NCI-H1417 treated with DMSO at 0.1 percent for 48 hours (cell line): ENCODE results near the gene CCNA1.

Experiments used
- DNase-seq: peaks from one replicate; lab custom pipeline; 2025; lab: John Stamatoyannopoulos, UW

Gene CCNA1

DNA sequence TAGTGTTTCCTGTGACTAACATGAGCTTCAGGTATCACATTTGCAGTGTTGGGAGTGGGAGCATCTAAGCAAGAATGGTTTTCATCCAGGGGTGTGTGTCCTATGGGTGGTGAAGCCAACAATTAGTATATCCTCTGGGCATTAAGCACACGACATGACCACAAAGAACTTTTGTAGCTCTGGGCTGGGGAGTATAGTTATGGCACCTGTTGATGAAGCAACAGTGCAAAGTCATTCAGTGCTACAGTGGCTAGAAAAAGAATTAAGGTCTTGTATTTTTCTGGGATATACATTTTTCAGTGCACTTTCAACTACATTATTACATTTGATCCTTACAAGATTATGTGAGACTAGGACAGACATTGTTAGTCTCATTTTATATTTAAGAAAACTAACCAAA, 21.8 kb downstream of the CCNA1 start:
- no peak for DNase-seq

DNA sequence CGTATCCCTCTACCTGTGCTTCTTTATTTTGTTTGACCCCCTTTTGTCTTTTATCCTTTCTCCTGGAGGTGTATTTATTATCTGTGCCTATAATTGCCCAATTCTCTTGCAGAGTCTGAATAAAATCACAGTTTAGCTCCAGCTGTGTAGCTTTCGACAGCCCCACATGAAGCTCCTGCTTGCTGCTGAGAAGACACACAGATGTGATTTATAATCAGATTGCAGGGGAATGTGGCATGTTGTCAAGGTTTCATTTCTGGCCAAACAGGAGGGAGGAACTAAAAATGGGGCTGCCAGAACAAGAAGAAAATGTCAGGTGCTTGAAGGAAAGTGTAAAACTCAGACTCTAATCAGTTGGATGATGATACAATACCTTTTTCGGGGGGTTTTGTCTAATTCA, 22.7 kb downstream of the CCNA1 start:
- no peak for DNase-seq

DNA sequence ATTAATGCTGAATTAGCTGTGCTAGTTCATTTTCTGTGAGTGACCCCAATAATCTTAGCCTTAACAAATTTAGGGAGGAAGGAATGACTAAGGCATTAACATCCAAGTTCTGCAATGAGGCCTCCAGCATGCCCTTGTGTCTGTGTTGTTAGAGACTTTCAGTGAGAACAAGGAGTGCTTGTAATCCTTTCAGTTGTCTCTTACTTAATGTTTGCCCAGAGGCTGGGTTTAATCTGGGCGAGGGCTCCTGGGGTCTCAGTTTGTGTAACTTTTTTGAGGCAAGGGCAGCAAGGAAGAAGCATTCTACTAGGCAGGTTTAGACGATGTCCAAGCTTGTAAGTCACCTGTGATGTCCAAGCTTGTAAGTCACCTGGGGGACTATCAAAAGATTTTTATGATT, 24.3 kb downstream of the CCNA1 start:
- no peak for DNase-seq

DNA sequence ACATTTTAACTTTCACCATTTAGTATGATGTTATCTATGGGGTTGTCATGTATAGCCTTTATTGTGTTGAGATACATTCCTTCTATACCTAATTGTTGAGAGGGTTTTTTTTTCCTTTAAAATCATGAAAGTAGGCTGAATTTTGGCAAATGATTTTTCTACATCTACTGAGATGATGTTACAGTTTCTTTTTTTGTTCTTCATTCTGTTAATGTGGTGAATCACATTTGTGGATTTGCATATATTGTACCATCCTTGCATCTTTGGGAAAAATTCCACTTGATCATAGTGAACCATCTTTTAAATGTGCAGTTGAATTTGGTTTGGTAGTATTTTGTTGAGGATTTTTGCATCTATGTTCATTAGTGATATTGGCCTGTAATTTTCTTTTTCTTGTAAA, 29.2 kb downstream of the CCNA1 start:
- no peak for DNase-seq

DNA sequence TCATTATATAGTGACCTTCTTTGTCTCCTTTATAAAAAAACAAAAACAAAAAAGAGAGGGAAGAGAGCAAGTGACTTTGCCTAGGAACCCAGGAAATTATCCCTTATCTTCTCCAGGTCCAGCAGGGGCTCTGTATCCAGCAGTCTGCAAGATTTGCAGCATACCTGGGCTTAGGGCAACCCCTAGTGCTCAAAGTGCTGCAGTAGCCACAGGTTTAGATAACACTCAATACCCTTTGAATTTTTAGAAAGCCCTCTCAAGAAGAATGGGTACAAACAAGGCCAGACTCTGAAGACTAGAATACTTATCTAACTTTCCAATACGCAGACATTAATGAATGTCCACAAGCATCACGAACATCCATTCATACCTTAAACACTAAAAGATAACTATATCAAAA, 43.2 kb downstream of the CCNA1 start:
- DNase-seq: no peak

DNA sequence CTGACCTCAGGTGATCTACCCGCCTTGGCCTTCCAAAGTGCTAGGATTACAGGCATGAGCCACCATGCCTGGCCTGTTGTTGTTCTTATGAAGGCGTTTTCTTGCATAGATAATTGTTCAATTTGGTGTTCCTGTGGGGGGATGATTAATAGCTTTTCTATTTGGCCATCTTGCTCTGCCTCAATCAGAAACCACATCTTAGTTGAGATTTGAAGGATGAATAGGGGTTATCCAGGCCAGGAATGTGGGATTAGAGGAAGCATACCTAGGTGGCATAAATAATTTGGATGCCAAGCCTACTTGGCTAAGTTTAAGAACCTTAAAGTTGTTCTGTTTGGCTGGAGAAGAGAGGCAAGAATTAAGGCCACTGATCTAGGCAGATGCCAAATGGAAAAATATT, 44.4 kb downstream of the CCNA1 start:
- no peak for DNase-seq

DNA sequence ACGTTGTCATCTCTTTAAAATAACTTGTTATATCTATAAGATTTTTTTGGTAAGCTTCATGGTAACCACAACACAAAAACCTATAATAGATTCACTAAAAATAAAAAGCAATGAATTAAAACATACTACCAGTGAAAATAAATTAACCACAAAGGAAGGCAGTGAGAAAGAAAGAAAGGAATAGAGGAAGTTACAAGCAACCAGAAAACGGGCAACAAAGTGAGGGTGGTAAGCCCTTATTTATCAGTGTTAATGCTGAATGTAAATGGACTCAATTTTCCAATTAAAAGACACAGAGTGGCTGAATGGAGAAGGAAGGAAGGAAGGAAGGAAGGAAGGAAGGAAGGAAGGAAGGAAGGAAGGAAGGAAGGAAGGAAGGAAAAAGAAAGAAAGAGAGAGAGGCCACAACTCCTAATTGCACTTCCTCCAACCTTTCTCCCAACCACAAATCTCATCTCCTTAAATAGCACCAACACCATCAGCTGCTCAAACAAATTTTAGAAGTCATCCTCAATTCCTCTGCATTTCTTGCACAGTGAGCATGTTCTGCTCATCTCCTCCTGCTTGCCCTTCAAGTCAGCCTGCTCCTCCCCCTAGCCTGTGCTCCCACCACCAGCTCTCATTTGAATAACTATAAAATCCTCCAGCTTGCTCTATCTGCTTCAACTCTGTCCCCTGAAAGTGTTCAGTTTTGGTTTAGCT, 48.6 kb downstream of the CCNA1 start:
- DNase-seq: no peak

DNA sequence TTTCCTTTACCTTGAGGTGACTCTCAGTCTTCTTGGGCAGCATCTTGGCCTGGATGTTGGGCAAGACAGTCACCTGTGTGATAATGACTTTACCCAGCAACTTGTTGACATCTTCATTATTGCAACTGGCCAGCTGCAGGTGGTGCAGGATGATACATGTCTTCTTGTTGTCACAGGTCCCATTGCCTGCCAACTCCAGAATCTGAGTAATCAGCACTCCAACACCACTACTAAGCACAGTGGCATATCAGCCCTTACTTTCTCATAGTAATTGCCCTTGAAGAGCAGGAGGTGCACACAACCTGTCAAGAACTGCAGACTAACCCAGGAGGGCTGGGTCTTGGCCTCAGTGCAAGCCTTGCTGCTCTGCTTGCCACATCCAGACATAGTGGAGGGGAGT, 57.8 kb downstream of the CCNA1 start:
- DNase-seq: no peak
